Suprapubic skin (tissue), 4 donors: ENCODE results near the gene FMN1.

Experiments
- POLR2A ChIP-seq, 2 donors: fragments of 450-650 bp; IDR thresholded peaks; one replicate each; pipeline ENCODE4 v1.6.1; 2017; ENCODE audit warnings: antibody characterized with exemption in 2 of 2, mild to moderate bottlenecking in 2 of 2, moderate library complexity in 2 of 2
- POLR2AphosphoS5 ChIP-seq, 3 donors: sonication (generic); formaldehyde crosslinking; IDR thresholded peaks; one replicate each; pipeline ENCODE4 v1.6.1; 2017; ENCODE audit warnings: antibody characterized with exemption in 3 of 3
- TF ChIP-seq, protein P1 (sequence below), 2 donors: fragments of 200-600 bp in 1 of 2; fragments of 450-650 bp in 1 of 2; sonication (generic) in 1 of 2; IDR thresholded peaks; one replicate each; pipeline ENCODE4 v1.5.1; 2016 to 2019; ENCODE audit warnings: antibody characterized with exemption in 2 of 2, mild to moderate bottlenecking in 1 of 2, moderate library complexity in 1 of 2

- TF ChIP-seq, protein P1, sequence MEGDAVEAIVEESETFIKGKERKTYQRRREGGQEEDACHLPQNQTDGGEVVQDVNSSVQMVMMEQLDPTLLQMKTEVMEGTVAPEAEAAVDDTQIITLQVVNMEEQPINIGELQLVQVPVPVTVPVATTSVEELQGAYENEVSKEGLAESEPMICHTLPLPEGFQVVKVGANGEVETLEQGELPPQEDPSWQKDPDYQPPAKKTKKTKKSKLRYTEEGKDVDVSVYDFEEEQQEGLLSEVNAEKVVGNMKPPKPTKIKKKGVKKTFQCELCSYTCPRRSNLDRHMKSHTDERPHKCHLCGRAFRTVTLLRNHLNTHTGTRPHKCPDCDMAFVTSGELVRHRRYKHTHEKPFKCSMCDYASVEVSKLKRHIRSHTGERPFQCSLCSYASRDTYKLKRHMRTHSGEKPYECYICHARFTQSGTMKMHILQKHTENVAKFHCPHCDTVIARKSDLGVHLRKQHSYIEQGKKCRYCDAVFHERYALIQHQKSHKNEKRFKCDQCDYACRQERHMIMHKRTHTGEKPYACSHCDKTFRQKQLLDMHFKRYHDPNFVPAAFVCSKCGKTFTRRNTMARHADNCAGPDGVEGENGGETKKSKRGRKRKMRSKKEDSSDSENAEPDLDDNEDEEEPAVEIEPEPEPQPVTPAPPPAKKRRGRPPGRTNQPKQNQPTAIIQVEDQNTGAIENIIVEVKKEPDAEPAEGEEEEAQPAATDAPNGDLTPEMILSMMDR (IDR thresholded peaks at IDR 0.05): no peak
- TF ChIP-seq POLR2A (IDR thresholded peaks at IDR 0.05) (no peak), POLR2AphosphoS5 (IDR thresholded peaks at IDR 0.05) (no peak)
Measured at GRCh38 chr15:32853592-32853991, 340.9 kb downstream of the FMN1 start.
